ENCODE results near the gene PSTPIP1.
A peak's percentile ranks its signal among the peaks of the same experiment; 100 is the strongest.

PSTPIP1 gene

GRCh38 chr15:76973362-76973743, 21.6 kb upstream of the PSTPIP1 start:
- H3K9me3 Mint-ChIP-seq: no peaks in the 10 kb centered on the region
- DNase-seq (ENCODE audit: low spot score in 2 of 2) (peak; percentile 59 to 81), ATAC-seq (peak; percentile 80)
- no peak overlapping the region for H3K4me3 Mint-ChIP-seq
- peak overlapping the region; percentile 83 for H3K27ac Mint-ChIP-seq
- H3K4me1 Mint-ChIP-seq: peaks cover 32% of the 10 kb centered on the region
- no peaks in the 10 kb centered on the region for H3K36me3 Mint-ChIP-seq

GRCh38 chr15:76973906-76974305, 21.0 kb upstream of the PSTPIP1 start:
- no peak for ATAC-seq
- H3K4me3 Mint-ChIP-seq: no peak overlapping the region
- no peak for DNase-seq (ENCODE audit: low spot score in 2 of 2)
- H3K36me3 Mint-ChIP-seq: peaks cover 4% of the 10 kb centered on the region
- no peaks in the 10 kb centered on the region for H3K9me3 Mint-ChIP-seq
- H3K4me1 Mint-ChIP-seq: peaks cover 32% of the 10 kb centered on the region
- H3K27ac Mint-ChIP-seq: peak overlapping the region; percentile 83

GRCh38 chr15:76974456-76975036, 20.4 kb upstream of the PSTPIP1 start:
- DNase-seq (ENCODE audit: low spot score in 2 of 2) (no peak), ATAC-seq (no peak)
- peaks cover 32% of the 10 kb centered on the region for H3K4me1 Mint-ChIP-seq
- H3K36me3 Mint-ChIP-seq: peaks cover 5% of the 10 kb centered on the region
- H3K9me3 Mint-ChIP-seq: no peaks in the 10 kb centered on the region
- H3K27ac Mint-ChIP-seq: peak overlapping the region; percentile 83
- H3K4me3 Mint-ChIP-seq: no peak overlapping the region

GRCh38 chr15:76976141-76976540, 18.8 kb upstream of the PSTPIP1 start:
- Mint-ChIP-seq H3K27ac (peak overlapping the region; percentile 58), H3K4me1 (peaks cover 32% of the 10 kb centered on the region), H3K36me3 (peaks cover 5% of the 10 kb centered on the region), H3K4me3 (no peak overlapping the region), H3K9me3 (no peaks in the 10 kb centered on the region)
- DNase-seq (ENCODE audit: low spot score in 2 of 2) (no peak), ATAC-seq (no peak)

GRCh38 chr15:76976572-76977270, 18.2 kb upstream of the PSTPIP1 start:
- DNase-seq (ENCODE audit: low spot score in 2 of 2): no peak
- peak; percentile 93 for ATAC-seq
- Mint-ChIP-seq H3K4me3 (no peak overlapping the region), H3K4me1 (peaks cover 33% of the 10 kb centered on the region), H3K36me3 (peaks cover 5% of the 10 kb centered on the region), H3K27ac (peak overlapping the region; percentile 58), H3K9me3 (no peaks in the 10 kb centered on the region)

GRCh38 chr15:76978522-76979330, 16.2 kb upstream of the PSTPIP1 start:
- H3K4me3 Mint-ChIP-seq: no peak overlapping the region
- no peaks in the 10 kb centered on the region for H3K9me3 Mint-ChIP-seq
- H3K27ac Mint-ChIP-seq: no peak overlapping the region
- DNase-seq (ENCODE audit: low spot score in 2 of 2) (no peak), ATAC-seq (no peak)
- peaks cover 39% of the 10 kb centered on the region for H3K4me1 Mint-ChIP-seq
- H3K36me3 Mint-ChIP-seq: peaks cover 5% of the 10 kb centered on the region

- ATAC-seq: no peak
- no peak overlapping the region for H3K27ac Mint-ChIP-seq
- no peaks in the 10 kb centered on the region for H3K9me3 Mint-ChIP-seq
- DNase-seq (ENCODE audit: low spot score in 2 of 2): no peak
- no peak overlapping the region for H3K4me3 Mint-ChIP-seq
- H3K36me3 Mint-ChIP-seq: peaks cover 5% of the 10 kb centered on the region
- H3K4me1 Mint-ChIP-seq: peaks cover 34% of the 10 kb centered on the region
Observed at GRCh38 chr15:76979331-76979925, 15.5 kb upstream of the PSTPIP1 start.

GRCh38 chr15:76979996-76980520, 14.9 kb upstream of the PSTPIP1 start:
- peaks cover 33% of the 10 kb centered on the region for H3K4me1 Mint-ChIP-seq
- no peak overlapping the region for H3K27ac Mint-ChIP-seq

GRCh38 chr15:76982356-76982755, 12.6 kb upstream of the PSTPIP1 start:
- Mint-ChIP-seq H3K27ac (peak overlapping the region; percentile 34), H3K4me1 (peaks cover 30% of the 10 kb centered on the region), H3K9me3 (no peaks in the 10 kb centered on the region), H3K4me3 (no peak overlapping the region), H3K36me3 (peaks cover 5% of the 10 kb centered on the region)
- no peak for ATAC-seq
- no peak for DNase-seq (ENCODE audit: low spot score in 2 of 2)

More at GRCh38 chr15:76979996-76980520, 14.9 kb upstream of the PSTPIP1 start:
- ATAC-seq: no peak
- no peak for DNase-seq (ENCODE audit: low spot score in 2 of 2)
- Mint-ChIP-seq H3K36me3 (peaks cover 5% of the 10 kb centered on the region), H3K4me3 (no peak overlapping the region), H3K9me3 (no peaks in the 10 kb centered on the region)

GRCh38 chr15:76982756-76983155, 12.2 kb upstream of the PSTPIP1 start:
- Mint-ChIP-seq H3K4me3 (no peak overlapping the region), H3K4me1 (peaks cover 31% of the 10 kb centered on the region), H3K27ac (peak overlapping the region; percentile 34), H3K9me3 (no peaks in the 10 kb centered on the region), H3K36me3 (peaks cover 5% of the 10 kb centered on the region)
- no peak for ATAC-seq
- no peak for DNase-seq (ENCODE audit: low spot score in 2 of 2)

GRCh38 chr15:76983590-76984375, 11.1 kb upstream of the PSTPIP1 start:
- DNase-seq (ENCODE audit: low spot score in 2 of 2) (no peak), ATAC-seq (no peak)
- Mint-ChIP-seq H3K27ac (no peak overlapping the region), H3K36me3 (peaks cover 11% of the 10 kb centered on the region), H3K4me1 (peaks cover 38% of the 10 kb centered on the region), H3K4me3 (no peak overlapping the region), H3K9me3 (no peaks in the 10 kb centered on the region)

- peak overlapping the region; percentile 70 for H3K4me3 Mint-ChIP-seq
- ATAC-seq (peak; percentile 20), DNase-seq (ENCODE audit: low spot score in 2 of 2) (no peak)
- peaks cover 62% of the 10 kb centered on the region for H3K4me1 Mint-ChIP-seq
- H3K9me3 Mint-ChIP-seq: no peaks in the 10 kb centered on the region
- H3K27ac Mint-ChIP-seq: peak overlapping the region; percentile 98
- H3K36me3 Mint-ChIP-seq: peaks cover 15% of the 10 kb centered on the region
Observed at GRCh38 chr15:76986743-76987142, 8.2 kb upstream of the PSTPIP1 start.

GRCh38 chr15:76987276-76987675, 7.7 kb upstream of the PSTPIP1 start:
- no peaks in the 10 kb centered on the region for H3K9me3 Mint-ChIP-seq
- peaks cover 15% of the 10 kb centered on the region for H3K36me3 Mint-ChIP-seq
- peak overlapping the region; percentile 98 for H3K27ac Mint-ChIP-seq
- H3K4me3 Mint-ChIP-seq: peak overlapping the region; percentile 70
- H3K4me1 Mint-ChIP-seq: peaks cover 60% of the 10 kb centered on the region
- no peak for ATAC-seq
- no peak for DNase-seq (ENCODE audit: low spot score in 2 of 2)

Measured in stimulated activated effector memory CD8-positive, alpha-beta T cell treated with anti-CD3 and anti-CD28 coated beads, Interleukin-12 subunit alpha, Interleukin-12 subunit beta, amount 100 ng/mL, for 72 hours (primary cell).